ENCODE measurements around the gene EHHADH. TPM values are rescaled to one million over a fixed set of nuclear protein-coding genes. Genes with fewer than 3 reads are reported as not detected.

The EHHADH gene
- total RNA-seq, 1 experiment from 2014 or later: 4.2 TPM

DNA sequence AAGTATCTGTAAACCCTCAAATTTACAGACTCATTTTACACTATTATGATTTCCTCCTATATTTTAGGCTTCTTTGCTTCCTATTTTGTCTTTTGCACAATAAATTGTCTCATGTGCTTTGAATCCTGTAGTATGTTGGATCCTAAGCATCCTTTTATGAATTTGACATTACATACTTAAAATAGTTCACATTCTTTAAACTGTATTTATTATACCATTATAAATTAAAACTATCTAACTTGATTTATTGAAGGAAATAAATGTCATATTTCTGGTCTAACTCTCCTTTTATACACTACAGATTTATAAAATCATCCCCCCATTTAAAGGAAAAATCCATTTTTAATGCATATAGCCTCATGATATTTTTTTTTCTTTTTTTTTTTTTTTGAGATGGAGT is 32.6 kb downstream of the EHHADH start (continued):
- TF ChIP-seq, protein P1, sequence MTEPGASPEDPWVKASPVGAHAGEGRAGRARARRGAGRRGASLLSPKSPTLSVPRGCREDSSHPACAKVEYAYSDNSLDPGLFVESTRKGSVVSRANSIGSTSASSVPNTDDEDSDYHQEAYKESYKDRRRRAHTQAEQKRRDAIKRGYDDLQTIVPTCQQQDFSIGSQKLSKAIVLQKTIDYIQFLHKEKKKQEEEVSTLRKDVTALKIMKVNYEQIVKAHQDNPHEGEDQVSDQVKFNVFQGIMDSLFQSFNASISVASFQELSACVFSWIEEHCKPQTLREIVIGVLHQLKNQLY (CRISPR knock-in tag; IDR thresholded peaks at IDR 0.05): no peak
- TF ChIP-seq, protein P2, sequence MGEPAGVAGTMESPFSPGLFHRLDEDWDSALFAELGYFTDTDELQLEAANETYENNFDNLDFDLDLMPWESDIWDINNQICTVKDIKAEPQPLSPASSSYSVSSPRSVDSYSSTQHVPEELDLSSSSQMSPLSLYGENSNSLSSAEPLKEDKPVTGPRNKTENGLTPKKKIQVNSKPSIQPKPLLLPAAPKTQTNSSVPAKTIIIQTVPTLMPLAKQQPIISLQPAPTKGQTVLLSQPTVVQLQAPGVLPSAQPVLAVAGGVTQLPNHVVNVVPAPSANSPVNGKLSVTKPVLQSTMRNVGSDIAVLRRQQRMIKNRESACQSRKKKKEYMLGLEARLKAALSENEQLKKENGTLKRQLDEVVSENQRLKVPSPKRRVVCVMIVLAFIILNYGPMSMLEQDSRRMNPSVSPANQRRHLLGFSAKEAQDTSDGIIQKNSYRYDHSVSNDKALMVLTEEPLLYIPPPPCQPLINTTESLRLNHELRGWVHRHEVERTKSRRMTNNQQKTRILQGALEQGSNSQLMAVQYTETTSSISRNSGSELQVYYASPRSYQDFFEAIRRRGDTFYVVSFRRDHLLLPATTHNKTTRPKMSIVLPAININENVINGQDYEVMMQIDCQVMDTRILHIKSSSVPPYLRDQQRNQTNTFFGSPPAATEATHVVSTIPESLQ (CRISPR knock-in tag; IDR thresholded peaks at IDR 0.05): no peak
- TF ChIP-seq, protein P3, sequence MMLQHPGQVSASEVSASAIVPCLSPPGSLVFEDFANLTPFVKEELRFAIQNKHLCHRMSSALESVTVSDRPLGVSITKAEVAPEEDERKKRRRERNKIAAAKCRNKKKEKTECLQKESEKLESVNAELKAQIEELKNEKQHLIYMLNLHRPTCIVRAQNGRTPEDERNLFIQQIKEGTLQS (CRISPR knock-in tag; conservative IDR thresholded peaks at IDR 0.05): no peak
- TF ChIP-seq, protein P4, sequence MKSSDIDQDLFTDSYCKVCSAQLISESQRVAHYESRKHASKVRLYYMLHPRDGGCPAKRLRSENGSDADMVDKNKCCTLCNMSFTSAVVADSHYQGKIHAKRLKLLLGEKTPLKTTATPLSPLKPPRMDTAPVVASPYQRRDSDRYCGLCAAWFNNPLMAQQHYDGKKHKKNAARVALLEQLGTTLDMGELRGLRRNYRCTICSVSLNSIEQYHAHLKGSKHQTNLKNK (CRISPR knock-in tag; IDR thresholded peaks at IDR 0.05): no peak
- TF ChIP-seq, protein P5, sequence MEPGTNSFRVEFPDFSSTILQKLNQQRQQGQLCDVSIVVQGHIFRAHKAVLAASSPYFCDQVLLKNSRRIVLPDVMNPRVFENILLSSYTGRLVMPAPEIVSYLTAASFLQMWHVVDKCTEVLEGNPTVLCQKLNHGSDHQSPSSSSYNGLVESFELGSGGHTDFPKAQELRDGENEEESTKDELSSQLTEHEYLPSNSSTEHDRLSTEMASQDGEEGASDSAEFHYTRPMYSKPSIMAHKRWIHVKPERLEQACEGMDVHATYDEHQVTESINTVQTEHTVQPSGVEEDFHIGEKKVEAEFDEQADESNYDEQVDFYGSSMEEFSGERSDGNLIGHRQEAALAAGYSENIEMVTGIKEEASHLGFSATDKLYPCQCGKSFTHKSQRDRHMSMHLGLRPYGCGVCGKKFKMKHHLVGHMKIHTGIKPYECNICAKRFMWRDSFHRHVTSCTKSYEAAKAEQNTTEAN (CRISPR knock-in tag; IDR thresholded peaks at IDR 0.05): no peak
- no peak for TF ChIP-seq JAZF1 (CRISPR knock-in tag; IDR thresholded peaks at IDR 0.05)
- TF ChIP-seq, protein P6, sequence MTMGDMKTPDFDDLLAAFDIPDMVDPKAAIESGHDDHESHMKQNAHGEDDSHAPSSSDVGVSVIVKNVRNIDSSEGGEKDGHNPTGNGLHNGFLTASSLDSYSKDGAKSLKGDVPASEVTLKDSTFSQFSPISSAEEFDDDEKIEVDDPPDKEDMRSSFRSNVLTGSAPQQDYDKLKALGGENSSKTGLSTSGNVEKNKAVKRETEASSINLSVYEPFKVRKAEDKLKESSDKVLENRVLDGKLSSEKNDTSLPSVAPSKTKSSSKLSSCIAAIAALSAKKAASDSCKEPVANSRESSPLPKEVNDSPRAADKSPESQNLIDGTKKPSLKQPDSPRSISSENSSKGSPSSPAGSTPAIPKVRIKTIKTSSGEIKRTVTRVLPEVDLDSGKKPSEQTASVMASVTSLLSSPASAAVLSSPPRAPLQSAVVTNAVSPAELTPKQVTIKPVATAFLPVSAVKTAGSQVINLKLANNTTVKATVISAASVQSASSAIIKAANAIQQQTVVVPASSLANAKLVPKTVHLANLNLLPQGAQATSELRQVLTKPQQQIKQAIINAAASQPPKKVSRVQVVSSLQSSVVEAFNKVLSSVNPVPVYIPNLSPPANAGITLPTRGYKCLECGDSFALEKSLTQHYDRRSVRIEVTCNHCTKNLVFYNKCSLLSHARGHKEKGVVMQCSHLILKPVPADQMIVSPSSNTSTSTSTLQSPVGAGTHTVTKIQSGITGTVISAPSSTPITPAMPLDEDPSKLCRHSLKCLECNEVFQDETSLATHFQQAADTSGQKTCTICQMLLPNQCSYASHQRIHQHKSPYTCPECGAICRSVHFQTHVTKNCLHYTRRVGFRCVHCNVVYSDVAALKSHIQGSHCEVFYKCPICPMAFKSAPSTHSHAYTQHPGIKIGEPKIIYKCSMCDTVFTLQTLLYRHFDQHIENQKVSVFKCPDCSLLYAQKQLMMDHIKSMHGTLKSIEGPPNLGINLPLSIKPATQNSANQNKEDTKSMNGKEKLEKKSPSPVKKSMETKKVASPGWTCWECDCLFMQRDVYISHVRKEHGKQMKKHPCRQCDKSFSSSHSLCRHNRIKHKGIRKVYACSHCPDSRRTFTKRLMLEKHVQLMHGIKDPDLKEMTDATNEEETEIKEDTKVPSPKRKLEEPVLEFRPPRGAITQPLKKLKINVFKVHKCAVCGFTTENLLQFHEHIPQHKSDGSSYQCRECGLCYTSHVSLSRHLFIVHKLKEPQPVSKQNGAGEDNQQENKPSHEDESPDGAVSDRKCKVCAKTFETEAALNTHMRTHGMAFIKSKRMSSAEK (CRISPR knock-in tag; IDR thresholded peaks at IDR 0.05; ENCODE audit: borderline replicate concordance): no peak
- TF ChIP-seq ELF4 (CRISPR knock-in tag; IDR thresholded peaks at IDR 0.05; ENCODE audit: low read depth): no peak

DNA sequence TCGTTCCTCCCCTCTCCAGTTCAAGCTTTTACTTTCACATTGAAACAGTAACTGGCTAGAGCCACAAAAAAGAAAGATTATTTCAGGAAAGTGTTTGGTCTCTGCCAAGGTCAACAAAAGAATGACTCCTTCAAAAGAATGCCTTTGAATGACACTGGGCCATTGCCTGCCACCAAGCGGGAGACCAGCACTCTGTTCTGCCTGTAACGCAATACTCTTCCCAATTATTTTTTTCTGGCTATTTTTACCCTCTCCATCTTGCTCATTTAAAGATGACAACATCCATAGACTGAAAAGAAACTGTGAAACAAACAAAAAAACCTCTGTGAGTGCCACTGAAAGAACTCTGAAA is 37.3 kb downstream of the EHHADH start:
- Mint-ChIP-seq H3K4me1 (peaks cover 13% of the 10 kb centered on the region), H3K36me3 (no peaks in the 10 kb centered on the region), H3K9me3 (no peaks in the 10 kb centered on the region; the same call in 1 of the 2 replicates), H3K27ac (peak overlapping the region; percentile 81), H3K27me3 (ENCODE audit: low read depth) (no peaks in the 10 kb centered on the region), H3K4me3 (peak overlapping the region; percentile 44)
- CTCF ChIA-PET: interaction anchor here (1.0 kb wide), 1 partner anchor 54 kb away, joined by 3 read pairs; no protein-coding TSS in a partner anchor
- POLR2A ChIA-PET: no interaction called here
- peak; percentile 78 for ATAC-seq
- TF ChIP-seq ZNF423 (CRISPR knock-in tag; IDR thresholded peaks at IDR 0.05): no peak
- TF ChIP-seq, protein P7, sequence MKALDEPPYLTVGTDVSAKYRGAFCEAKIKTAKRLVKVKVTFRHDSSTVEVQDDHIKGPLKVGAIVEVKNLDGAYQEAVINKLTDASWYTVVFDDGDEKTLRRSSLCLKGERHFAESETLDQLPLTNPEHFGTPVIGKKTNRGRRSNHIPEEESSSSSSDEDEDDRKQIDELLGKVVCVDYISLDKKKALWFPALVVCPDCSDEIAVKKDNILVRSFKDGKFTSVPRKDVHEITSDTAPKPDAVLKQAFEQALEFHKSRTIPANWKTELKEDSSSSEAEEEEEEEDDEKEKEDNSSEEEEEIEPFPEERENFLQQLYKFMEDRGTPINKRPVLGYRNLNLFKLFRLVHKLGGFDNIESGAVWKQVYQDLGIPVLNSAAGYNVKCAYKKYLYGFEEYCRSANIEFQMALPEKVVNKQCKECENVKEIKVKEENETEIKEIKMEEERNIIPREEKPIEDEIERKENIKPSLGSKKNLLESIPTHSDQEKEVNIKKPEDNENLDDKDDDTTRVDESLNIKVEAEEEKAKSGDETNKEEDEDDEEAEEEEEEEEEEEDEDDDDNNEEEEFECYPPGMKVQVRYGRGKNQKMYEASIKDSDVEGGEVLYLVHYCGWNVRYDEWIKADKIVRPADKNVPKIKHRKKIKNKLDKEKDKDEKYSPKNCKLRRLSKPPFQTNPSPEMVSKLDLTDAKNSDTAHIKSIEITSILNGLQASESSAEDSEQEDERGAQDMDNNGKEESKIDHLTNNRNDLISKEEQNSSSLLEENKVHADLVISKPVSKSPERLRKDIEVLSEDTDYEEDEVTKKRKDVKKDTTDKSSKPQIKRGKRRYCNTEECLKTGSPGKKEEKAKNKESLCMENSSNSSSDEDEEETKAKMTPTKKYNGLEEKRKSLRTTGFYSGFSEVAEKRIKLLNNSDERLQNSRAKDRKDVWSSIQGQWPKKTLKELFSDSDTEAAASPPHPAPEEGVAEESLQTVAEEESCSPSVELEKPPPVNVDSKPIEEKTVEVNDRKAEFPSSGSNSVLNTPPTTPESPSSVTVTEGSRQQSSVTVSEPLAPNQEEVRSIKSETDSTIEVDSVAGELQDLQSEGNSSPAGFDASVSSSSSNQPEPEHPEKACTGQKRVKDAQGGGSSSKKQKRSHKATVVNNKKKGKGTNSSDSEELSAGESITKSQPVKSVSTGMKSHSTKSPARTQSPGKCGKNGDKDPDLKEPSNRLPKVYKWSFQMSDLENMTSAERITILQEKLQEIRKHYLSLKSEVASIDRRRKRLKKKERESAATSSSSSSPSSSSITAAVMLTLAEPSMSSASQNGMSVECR (CRISPR knock-in tag; IDR thresholded peaks at IDR 0.05; ENCODE audit: borderline replicate concordance): no peak
- TF ChIP-seq ATF1 (CRISPR knock-in tag; IDR thresholded peaks at IDR 0.05): no peak
- TF ChIP-seq OVOL2 (CRISPR knock-in tag; IDR thresholded peaks at IDR 0.05; ENCODE audit: borderline replicate concordance): no peak
- no peak for TF ChIP-seq CBFB (CRISPR knock-in tag; IDR thresholded peaks at IDR 0.05; ENCODE audit: low read depth)
- TF ChIP-seq, protein P8, sequence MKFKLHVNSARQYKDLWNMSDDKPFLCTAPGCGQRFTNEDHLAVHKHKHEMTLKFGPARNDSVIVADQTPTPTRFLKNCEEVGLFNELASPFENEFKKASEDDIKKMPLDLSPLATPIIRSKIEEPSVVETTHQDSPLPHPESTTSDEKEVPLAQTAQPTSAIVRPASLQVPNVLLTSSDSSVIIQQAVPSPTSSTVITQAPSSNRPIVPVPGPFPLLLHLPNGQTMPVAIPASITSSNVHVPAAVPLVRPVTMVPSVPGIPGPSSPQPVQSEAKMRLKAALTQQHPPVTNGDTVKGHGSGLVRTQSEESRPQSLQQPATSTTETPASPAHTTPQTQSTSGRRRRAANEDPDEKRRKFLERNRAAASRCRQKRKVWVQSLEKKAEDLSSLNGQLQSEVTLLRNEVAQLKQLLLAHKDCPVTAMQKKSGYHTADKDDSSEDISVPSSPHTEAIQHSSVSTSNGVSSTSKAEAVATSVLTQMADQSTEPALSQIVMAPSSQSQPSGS (CRISPR knock-in tag; IDR thresholded peaks at IDR 0.05; ENCODE audit: borderline replicate concordance, low read depth): no peak
- TF ChIP-seq ETV6 (CRISPR knock-in tag; IDR thresholded peaks at IDR 0.05): no peak
- no peak for TF ChIP-seq SMAD3 (CRISPR knock-in tag; IDR thresholded peaks at IDR 0.05; ENCODE audit: borderline replicate concordance)
- DNase-seq (ENCODE audit: low spot score): no peak
